Mucosa of descending colon (tissue), 3 donors: ENCODE measurements around the gene IQGAP2. TPM values are rescaled to one million over a fixed set of nuclear protein-coding genes. Genes with fewer than 3 reads are reported as not detected.

Experiments
- ATAC-seq: fragments of 200-7000 bp; cut with Tn5 transposase; one replicate; pipeline ENCODE4 v1.9.1; 2020; ENCODE audit warnings: mild to moderate bottlenecking, moderate library complexity
- DNase-seq, 3 donors: peaks; one replicate each; pipeline ENCODE4 v3.0.0-alpha.2; 2020
- H3K36me3 ChIP-seq: fragments of 200-600 bp; one replicate; pipeline ENCODE4 v1.8.0; 2021; ENCODE audit warnings: low read depth, mild to moderate bottlenecking
- H3K4me1 ChIP-seq: fragments of 200-600 bp; one replicate; pipeline ENCODE4 v1.8.0; 2021; ENCODE audit warnings: low read depth, mild to moderate bottlenecking
- H3K4me3 ChIP-seq: fragments of 200-600 bp; one replicate; pipeline ENCODE4 v1.8.0; 2021; ENCODE audit warnings: mild to moderate bottlenecking
- H3K9me3 ChIP-seq: fragments of 200-600 bp; one replicate; pipeline ENCODE4 v1.8.0; 2021; ENCODE audit warnings: mild to moderate bottlenecking
- intact Hi-C, 2 donors: fragments of 100-400 bp; cut with DNase I in 1 of 2; cut with micrococcal nuclease in 1 of 2; formaldehyde crosslinking; loops; one replicate each; pipeline versions ENCODE4 v1.11.0 to v1.11.1; 2022; cut with DNase I, micrococcal nuclease
- total RNA-seq, 3 donors: library from RNA; stranded (reverse); fragmentation: NEBNext Ultra II Directional in 2 of 3; extraction: Animal tissue kit (Norgen Biotek cat#: 25700) in 2 of 3; gene quantifications; one replicate each; pipeline versions ENCODE4 v1.2.1 to v1.2.4, GENCODE V29; 2021 to 2023
- TF ChIP-seq, protein P1 (sequence below): fragments of 200-600 bp; IDR thresholded peaks from one replicate; pipeline ENCODE4 v1.8.0; 2022; ENCODE audit warnings: antibody characterized with exemption, mild to moderate bottlenecking
- donor health status: DM: no; HTN: no; CAD: no; lungs with moderate emphysema.
- donor health status: DM: no; HTN: no; CAD: no.
- donor health status: DM: no; HTN: yes; CAD: no.

IQGAP2 gene
- total RNA-seq, 3 donors from 2014 or later = 59.7 to 159 (median 84.8) TPM

DNA sequence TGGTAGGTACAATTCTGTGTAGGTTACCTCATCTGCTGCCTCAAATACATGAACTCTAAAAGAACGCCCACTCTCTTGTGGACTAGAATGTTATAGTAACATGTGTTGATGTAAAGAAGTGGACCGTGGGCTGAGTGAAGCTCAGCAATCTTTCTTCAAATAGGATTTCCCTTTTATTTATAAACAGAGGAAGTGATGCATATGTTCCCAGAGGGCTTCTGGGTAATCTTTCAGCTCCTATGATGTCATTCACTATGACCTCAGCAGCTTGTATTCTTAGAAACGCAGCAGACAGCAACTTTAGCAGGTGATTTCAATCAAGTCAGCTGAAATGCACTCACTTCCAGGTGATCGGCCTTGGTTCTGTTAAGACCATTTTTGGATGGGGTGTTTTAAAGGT is 205.7 kb downstream of the IQGAP2 start:
- no peak overlapping the region for H3K4me3 ChIP-seq
- H3K9me3 ChIP-seq = no peaks in the 10 kb centered on the region
- TF ChIP-seq, protein P1, sequence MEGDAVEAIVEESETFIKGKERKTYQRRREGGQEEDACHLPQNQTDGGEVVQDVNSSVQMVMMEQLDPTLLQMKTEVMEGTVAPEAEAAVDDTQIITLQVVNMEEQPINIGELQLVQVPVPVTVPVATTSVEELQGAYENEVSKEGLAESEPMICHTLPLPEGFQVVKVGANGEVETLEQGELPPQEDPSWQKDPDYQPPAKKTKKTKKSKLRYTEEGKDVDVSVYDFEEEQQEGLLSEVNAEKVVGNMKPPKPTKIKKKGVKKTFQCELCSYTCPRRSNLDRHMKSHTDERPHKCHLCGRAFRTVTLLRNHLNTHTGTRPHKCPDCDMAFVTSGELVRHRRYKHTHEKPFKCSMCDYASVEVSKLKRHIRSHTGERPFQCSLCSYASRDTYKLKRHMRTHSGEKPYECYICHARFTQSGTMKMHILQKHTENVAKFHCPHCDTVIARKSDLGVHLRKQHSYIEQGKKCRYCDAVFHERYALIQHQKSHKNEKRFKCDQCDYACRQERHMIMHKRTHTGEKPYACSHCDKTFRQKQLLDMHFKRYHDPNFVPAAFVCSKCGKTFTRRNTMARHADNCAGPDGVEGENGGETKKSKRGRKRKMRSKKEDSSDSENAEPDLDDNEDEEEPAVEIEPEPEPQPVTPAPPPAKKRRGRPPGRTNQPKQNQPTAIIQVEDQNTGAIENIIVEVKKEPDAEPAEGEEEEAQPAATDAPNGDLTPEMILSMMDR = no peak
- DNase-seq (no peak), ATAC-seq (peak; percentile 13)
- H3K36me3 ChIP-seq = no peaks in the 10 kb centered on the region
- H3K4me1 ChIP-seq = peaks cover 7% of the 10 kb centered on the region
- intact Hi-C loops = no loop called here

DNA sequence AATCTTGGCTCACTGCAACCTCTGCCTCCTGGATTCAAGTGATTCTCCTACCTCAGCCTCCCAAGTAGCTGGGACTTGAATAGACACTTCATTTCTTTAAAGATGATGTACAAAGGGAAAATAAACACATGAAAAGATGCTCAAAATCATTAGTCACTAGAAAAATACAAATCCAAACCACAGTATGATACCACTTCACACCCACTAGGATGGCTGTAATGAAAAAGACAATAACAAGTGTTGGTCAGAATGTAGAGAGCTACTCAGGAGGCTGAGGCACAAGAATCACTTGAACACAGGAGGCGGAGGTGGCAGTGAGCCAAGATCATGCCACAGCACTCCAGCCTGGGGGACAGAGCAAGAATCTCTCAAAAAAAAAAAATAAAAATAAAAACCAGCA is 207.1 kb downstream of the IQGAP2 start:
- DNase-seq (no peak), ATAC-seq (no peak)
- TF ChIP-seq, protein P1 = no peak
- Histone ChIP-seq H3K36me3 (no peaks in the 10 kb centered on the region), H3K9me3 (no peaks in the 10 kb centered on the region), H3K4me1 (no peaks in the 10 kb centered on the region), H3K4me3 (no peak overlapping the region)
- intact Hi-C loops = no loop called here

DNA sequence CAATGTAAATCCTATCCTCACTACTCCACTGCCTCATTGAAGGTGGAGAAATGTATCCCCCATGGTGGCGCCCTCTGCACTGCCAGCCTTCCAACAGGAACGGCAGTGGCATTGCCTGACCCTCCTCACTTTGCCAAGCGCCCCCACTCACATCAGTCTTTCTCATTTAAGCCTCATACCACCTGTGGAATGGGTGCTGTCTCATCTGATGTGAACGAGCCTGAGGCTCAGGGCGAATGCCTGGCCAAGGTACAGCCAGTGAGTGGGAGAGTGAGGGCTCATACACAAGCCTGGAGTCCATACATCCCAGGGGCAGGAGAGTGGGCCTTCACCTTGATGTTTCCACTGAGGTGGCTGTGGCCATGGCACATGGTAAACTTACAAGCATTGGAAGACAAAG is 209.9 kb downstream of the IQGAP2 start:
- ATAC-seq = no peak
- TF ChIP-seq, protein P1 = no peak
- no peak for DNase-seq
- intact Hi-C loops = no loop called here
- no peak overlapping the region for H3K4me3 ChIP-seq
- H3K4me1 ChIP-seq = no peaks in the 10 kb centered on the region
- no peaks in the 10 kb centered on the region for H3K9me3 ChIP-seq
- no peaks in the 10 kb centered on the region for H3K36me3 ChIP-seq

DNA sequence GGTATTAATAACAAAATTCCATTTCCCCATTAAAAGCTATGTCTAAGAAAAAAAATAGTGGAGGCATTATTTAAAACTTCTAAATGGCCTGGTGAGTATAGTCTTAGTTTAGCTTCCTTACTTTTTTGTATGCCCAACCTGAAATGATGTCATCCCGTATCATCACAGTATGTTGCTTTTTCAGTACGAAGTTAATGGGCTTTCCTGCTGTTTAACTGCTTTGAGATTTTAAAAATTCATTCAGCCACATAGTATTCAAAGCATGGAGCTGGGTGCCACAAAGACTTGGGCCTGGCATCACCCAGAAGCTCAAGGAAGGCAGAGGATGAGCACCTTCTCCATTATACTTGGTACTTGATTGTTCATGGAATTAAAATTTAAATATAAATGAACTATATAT is 212.7 kb downstream of the IQGAP2 start:
- intact Hi-C loops = no loop called here
- no peaks in the 10 kb centered on the region for H3K9me3 ChIP-seq
- DNase-seq = no peak
- no peaks in the 10 kb centered on the region for H3K36me3 ChIP-seq
- ATAC-seq = no peak
- TF ChIP-seq, protein P1 = no peak
- H3K4me1 ChIP-seq = no peaks in the 10 kb centered on the region
- no peak overlapping the region for H3K4me3 ChIP-seq

DNA sequence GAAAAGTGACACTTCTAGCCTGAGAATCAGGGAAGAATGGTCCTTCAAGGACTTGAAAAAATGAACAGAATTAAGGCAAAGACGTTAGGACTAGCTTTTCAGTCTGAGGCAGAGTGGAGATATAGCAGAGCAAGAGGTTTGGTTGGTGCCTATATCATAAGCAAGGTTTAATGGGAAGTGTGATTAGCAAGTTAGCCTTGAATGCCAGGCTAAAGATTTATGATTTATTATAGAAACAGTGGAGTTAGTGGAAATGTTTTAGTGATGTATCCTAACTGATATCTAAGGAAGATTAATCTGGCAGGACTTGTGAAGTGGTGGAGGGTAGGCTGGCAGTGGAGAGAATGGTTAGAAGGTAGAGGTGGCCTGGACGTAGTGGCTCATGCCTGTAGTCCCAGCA is 213.1 kb downstream of the IQGAP2 start:
- TF ChIP-seq, protein P1 = no peak
- ATAC-seq = no peak
- no peaks in the 10 kb centered on the region for H3K36me3 ChIP-seq
- no peak overlapping the region for H3K4me3 ChIP-seq
- intact Hi-C loops = no loop called here
- no peaks in the 10 kb centered on the region for H3K4me1 ChIP-seq
- no peaks in the 10 kb centered on the region for H3K9me3 ChIP-seq
- DNase-seq = no peak

DNA sequence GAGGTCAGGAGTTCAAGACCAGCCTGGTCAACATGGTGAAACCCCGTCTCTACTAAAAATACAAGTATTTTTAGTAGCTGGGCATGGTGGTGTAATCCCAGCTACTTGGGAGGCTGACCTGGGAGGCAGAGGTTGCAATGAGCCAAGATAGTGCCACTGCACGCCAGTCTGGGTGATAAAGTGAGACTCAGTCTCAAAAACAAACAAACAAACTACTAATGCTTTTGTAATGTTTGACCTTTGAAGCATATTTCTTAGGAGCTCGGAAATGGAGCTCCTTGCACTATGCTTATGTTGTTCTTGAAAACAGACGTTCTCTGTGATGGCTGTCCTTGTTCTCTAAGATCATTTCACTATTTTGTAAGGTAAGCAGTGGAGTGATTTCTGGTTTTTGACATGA is 214.1 kb downstream of the IQGAP2 start:
- H3K4me1 ChIP-seq = no peaks in the 10 kb centered on the region
- DNase-seq (no peak), ATAC-seq (no peak)
- TF ChIP-seq, protein P1 = no peak
- no peaks in the 10 kb centered on the region for H3K9me3 ChIP-seq
- H3K36me3 ChIP-seq = no peaks in the 10 kb centered on the region
- intact Hi-C loops = no loop called here
- H3K4me3 ChIP-seq = no peak overlapping the region
